Fibroblast of lung (primary cell): Measurements from ENCODE around the gene LTK.

Experiments used
- CTCF ChIP-seq, 2 donors: IDR thresholded peaks in 1 of 2; conservative IDR thresholded peaks in 1 of 2; 1 replicate in 1 of 2; 2 replicates in 1 of 2; pipeline ENCODE4 v1.5.1; 2011 to 2012; ENCODE audit warnings: low read length in 2 of 2, control low read depth in 1 of 2, inconsistent platforms in 1 of 2, low read depth in 1 of 2, mild to moderate bottlenecking in 1 of 2
- EZH2 ChIP-seq: IDR thresholded peaks from 2 replicates; pipeline ENCODE4 v1.5.1; 2012; ENCODE audit warnings: low read length, control low read depth, mild to moderate bottlenecking; ENCODE audit errors: missing control alignments

GRCh38 chr15:41507820-41508290 lies 5.8 kb downstream of the LTK start:
- TF ChIP-seq CTCF (conservative IDR thresholded peaks at IDR 0.05 in 1 of 2, IDR thresholded peaks at IDR 0.05 in 1 of 2; ENCODE audit: low read depth in 1 of 2, low read length in 2 of 2) (no peak), EZH2 (no peak)
